Measurements from ENCODE around the gene SSH3.

DNA sequence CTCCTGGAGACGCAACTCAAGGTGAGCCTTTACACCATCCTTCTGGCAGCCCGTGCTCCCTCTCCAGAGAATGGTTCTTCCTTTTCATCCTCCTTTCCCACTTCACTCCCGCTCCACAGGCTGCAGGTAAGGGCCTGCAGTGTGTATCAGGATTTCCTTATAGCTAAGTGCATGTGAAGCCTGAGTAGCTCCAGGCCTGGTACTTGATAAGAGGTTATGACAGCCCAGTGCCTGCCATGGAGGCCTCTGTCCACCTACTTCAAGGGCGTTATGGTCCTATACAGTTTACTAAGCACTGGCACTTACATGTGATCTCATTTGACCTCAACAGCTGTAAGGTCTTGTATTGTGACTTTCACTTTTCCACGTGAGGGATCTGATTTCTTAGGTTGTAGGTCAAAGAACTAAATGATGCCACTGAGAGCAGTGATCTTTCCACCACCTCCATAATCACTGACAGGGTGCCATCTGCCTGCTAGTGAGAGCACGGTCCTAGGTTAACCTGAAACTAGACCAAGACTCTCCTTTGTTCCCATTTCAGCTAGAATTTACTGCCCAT, 18.1 kb downstream of the SSH3 start:
- TF ChIP-seq CTCF (conservative IDR thresholded peaks at IDR 0.05 in 1 of 2, IDR thresholded peaks at IDR 0.05 in 1 of 2; ENCODE audit: low read depth in 1 of 2, low read length in 2 of 2) (no peak), EZH2 (IDR thresholded peaks at IDR 0.05; ENCODE audit: low read length, missing control alignments) (no peak)

All from fibroblast of lung (primary cell).